Osteoblast (primary cell): ENCODE measurements around the gene MYG1. TPM values are rescaled to one million over a fixed set of nuclear protein-coding genes. Genes with fewer than 3 reads are reported as not detected.

Experiments used
- DNase-seq: peaks from one replicate; pipeline ENCODE4 v3.0.0; 2011; ENCODE audit warnings: low spot score, mixed read lengths; ENCODE audit not compliant: insufficient read length; ENCODE audit errors: missing footprints
- H2AFZ ChIP-seq: 2 replicates; pipeline ENCODE4 v1.6.0; 2011; ENCODE audit warnings: mild to moderate bottlenecking, low read length
- H3K27ac ChIP-seq: 2 replicates; pipeline ENCODE4 v1.5.1; 2011; ENCODE audit warnings: mild to moderate bottlenecking, low read depth, low read length, moderate library complexity
- H3K27me3 ChIP-seq: 2 replicates; pipeline ENCODE4 v1.6.0; 2012; ENCODE audit warnings: mild to moderate bottlenecking, control low read depth, inconsistent platforms, low read length, moderate library complexity; ENCODE audit not compliant: insufficient read depth
- H3K36me3 ChIP-seq: 2 replicates; pipeline ENCODE4 v1.5.1; 2011; ENCODE audit warnings: mild to moderate bottlenecking, low read length, control low read depth, moderate library complexity; ENCODE audit not compliant: insufficient read depth
- H3K4me1 ChIP-seq: 2 replicates; pipeline ENCODE4 v1.5.1; 2011; ENCODE audit warnings: mild to moderate bottlenecking, low read length, control low read depth, moderate library complexity; ENCODE audit not compliant: insufficient read depth
- H3K4me2 ChIP-seq: 2 replicates; pipeline ENCODE4 v1.6.0; 2011; ENCODE audit warnings: mild to moderate bottlenecking, low read length; ENCODE audit not compliant: insufficient read depth
- H3K4me3 ChIP-seq: fragments of 200-600 bp; sonication (generic); 3 replicates; pipeline ENCODE4 v1.5.1; 2012; ENCODE audit warnings: mild to moderate bottlenecking, low read length, inconsistent platforms; ENCODE audit not compliant: insufficient read depth
- H3K79me2 ChIP-seq: 2 replicates; pipeline ENCODE4 v1.6.0; 2012; ENCODE audit warnings: mild to moderate bottlenecking, low read length, control low read depth, inconsistent platforms; ENCODE audit not compliant: insufficient read depth
- H3K9me3 ChIP-seq: 2 replicates; pipeline ENCODE4 v1.5.1; 2011; ENCODE audit warnings: low read depth, low read length, control low read depth
- H4K20me1 ChIP-seq: 2 replicates; pipeline ENCODE4 v1.6.0; 2012; ENCODE audit warnings: mild to moderate bottlenecking, low read length, control low read depth; ENCODE audit not compliant: insufficient read depth
- total RNA-seq: library from RNA; depleted of rRNA; stranded (reverse); fragments of >200 nt; gene quantifications from 2 replicates; pipeline ENCODE4 v1.2.3, GENCODE V29; 2012
- TF ChIP-seq, protein P1 (sequence below): IDR thresholded peaks from 2 replicates; pipeline ENCODE4 v1.5.1; 2011; ENCODE audit warnings: mild to moderate bottlenecking, low read depth, low read length, moderate library complexity; ENCODE audit errors: extremely low read depth

MYG1 gene
- total RNA-seq, 1 donor = 32.9 TPM

DNA sequence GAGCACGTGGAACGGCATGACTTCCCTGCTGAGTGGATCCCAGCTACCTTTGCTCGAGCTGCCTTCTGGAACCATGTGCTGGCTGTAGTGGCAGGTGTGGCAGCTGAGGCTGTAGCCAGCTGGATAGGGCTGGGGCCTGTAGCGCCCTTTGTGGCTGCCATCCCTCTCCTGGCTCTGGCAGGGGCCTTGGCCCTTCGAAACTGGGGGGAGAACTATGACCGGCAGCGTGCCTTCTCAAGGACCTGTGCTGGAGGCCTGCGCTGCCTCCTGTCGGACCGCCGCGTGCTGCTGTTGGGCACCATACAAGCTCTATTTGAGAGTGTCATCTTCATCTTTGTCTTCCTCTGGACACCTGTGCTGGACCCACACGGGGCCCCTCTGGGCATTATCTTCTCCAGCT lies 46.2 kb upstream of the MYG1 start:
- Histone ChIP-seq H3K4me3 (peak overlapping the region; percentile 93), H3K4me1 (peaks cover 16% of the 10 kb centered on the region), H2AFZ (no peak overlapping the region), H3K79me2 (peaks cover 33% of the 10 kb centered on the region), H3K36me3 (peaks cover 11% of the 10 kb centered on the region), H3K9me3 (no peaks in the 10 kb centered on the region), H4K20me1 (peaks cover 5% of the 10 kb centered on the region), H3K27me3 (no peaks in the 10 kb centered on the region), H3K4me2 (peak overlapping the region; percentile 95), H3K27ac (no peak overlapping the region)
- no peak for DNase-seq
- TF ChIP-seq, protein P1, sequence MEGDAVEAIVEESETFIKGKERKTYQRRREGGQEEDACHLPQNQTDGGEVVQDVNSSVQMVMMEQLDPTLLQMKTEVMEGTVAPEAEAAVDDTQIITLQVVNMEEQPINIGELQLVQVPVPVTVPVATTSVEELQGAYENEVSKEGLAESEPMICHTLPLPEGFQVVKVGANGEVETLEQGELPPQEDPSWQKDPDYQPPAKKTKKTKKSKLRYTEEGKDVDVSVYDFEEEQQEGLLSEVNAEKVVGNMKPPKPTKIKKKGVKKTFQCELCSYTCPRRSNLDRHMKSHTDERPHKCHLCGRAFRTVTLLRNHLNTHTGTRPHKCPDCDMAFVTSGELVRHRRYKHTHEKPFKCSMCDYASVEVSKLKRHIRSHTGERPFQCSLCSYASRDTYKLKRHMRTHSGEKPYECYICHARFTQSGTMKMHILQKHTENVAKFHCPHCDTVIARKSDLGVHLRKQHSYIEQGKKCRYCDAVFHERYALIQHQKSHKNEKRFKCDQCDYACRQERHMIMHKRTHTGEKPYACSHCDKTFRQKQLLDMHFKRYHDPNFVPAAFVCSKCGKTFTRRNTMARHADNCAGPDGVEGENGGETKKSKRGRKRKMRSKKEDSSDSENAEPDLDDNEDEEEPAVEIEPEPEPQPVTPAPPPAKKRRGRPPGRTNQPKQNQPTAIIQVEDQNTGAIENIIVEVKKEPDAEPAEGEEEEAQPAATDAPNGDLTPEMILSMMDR = no peak

DNA sequence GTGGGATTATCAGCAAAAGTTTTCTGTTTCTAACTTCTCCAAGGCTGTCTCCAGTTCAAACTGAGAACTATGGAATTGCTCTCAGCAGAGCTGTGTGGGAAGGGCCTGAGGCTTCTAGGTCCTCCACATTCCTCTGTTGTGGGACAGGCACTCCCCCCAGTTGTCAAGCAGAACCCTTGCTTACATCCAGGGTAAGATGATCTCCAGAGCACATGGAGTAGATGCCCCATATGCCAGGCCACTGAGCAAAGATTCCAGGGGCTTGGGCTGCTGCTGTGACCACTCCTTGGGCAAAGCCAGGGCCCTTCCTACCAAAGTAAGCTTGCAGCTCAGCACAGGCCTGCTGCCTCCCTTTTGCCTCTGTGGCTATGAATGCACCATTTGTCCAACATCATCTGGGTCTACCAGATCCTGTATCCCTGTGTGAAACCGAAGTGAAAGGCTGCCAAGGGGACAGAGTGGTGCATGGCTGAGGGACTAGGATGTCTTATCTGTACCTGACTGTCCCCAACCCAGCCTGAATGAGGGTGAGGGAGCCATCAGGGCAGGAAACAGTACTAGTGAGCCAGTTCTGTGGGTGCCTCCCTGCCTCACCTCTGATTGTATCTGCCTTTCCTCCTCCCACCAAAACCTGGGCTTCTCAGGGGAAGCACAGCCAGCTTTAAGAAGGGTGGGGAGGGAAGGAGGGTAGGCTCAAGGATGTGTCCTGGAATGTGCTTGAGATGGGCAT lies 44.5 kb upstream of the MYG1 start:
- Histone ChIP-seq H3K4me2 (no peak overlapping the region), H3K79me2 (peaks cover 33% of the 10 kb centered on the region), H3K4me3 (no peak overlapping the region), H3K9me3 (no peaks in the 10 kb centered on the region), H3K36me3 (peaks cover 11% of the 10 kb centered on the region), H2AFZ (no peak overlapping the region), H3K4me1 (peaks cover 16% of the 10 kb centered on the region), H3K27me3 (no peaks in the 10 kb centered on the region), H3K27ac (no peak overlapping the region), H4K20me1 (peaks cover 5% of the 10 kb centered on the region)
- TF ChIP-seq, protein P1 = no peak
- DNase-seq = peak; percentile 26

DNA sequence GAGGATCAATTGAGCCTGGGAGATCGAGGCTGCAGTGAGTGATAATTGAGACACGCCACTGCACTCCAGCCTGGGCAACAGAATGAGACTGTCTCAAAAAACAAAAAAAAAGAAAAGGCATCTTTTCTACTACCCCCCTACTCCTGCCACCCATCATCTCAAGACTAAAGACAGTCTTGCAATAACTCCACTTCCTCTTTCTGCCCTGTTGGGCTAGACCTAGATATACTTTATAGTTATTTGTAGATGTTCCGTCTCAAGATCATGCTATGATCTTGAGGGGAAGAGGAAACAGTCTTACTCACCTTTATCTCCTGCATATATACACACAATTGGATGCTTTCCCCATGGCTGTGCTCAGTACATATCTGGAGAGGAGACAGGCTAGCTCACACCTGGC lies 43.5 kb upstream of the MYG1 start:
- H3K4me1 ChIP-seq = peaks cover 15% of the 10 kb centered on the region
- H4K20me1 ChIP-seq = peaks cover 5% of the 10 kb centered on the region
- no peak for DNase-seq
- H3K79me2 ChIP-seq = peaks cover 33% of the 10 kb centered on the region
- no peak overlapping the region for H3K4me3 ChIP-seq
- no peak overlapping the region for H3K27ac ChIP-seq
- TF ChIP-seq, protein P1 = no peak
- H3K36me3 ChIP-seq = peaks cover 11% of the 10 kb centered on the region
- no peaks in the 10 kb centered on the region for H3K27me3 ChIP-seq
- no peak overlapping the region for H3K4me2 ChIP-seq
- H3K9me3 ChIP-seq = no peaks in the 10 kb centered on the region
- no peak overlapping the region for H2AFZ ChIP-seq

DNA sequence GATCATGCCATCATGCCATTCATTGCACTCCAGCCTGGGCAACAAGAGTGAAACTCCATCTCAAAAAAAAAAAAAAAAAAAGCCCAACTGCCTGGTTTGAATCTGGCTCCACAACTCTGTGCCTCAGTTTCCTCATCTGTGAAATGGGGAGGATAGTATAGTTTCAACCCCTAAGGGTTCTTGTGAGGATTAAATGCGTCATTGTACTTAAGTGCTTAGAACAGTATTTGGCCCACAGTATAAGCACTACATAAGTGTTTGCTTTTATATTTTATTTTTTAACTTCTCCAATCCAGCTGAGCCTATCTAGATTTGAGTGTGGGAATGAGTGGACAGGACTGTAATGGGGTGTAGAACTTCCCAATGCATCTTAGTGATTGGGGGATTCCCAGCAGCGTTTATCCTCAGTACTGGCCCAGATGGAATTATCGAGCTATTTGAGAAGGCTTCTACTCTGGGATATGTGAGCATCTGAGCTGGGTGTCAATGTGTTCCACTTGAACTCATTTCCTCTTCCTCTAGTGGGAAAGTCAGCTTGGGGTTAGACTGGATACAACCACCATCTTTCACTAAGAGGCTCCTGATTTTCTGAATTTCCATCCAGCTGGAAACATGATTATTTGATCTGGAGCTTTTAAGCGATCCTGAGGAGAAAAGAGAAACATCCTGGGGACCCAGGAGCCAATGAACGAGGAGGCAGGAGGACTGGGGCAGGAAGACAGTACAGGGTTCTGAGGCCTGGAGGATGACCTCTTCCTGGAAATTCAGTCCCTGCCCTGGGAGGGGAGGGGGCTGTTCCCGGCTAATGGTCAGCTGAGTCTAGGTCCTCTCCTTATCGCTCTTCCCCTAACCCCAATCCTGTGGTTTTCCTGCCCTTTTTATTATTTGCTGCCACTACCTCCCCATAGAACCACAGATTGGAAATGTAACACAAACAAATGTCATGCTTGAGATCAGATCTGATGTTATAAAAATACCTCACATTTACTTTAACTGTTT lies 40.7 kb upstream of the MYG1 start:
- TF ChIP-seq, protein P1 = no peak
- Histone ChIP-seq H3K27ac (no peak overlapping the region), H3K4me2 (no peak overlapping the region), H3K4me3 (no peak overlapping the region), H3K9me3 (no peaks in the 10 kb centered on the region), H4K20me1 (no peaks in the 10 kb centered on the region), H3K27me3 (no peaks in the 10 kb centered on the region), H3K36me3 (peaks cover 7% of the 10 kb centered on the region), H2AFZ (peak overlapping the region; percentile 50), H3K4me1 (no peaks in the 10 kb centered on the region), H3K79me2 (peaks cover 14% of the 10 kb centered on the region)
- no peak for DNase-seq
